Astrocyte (in vitro differentiated cells and primary cell): ENCODE measurements around the gene POLG. TPM values are rescaled to one million over a fixed set of nuclear protein-coding genes. Genes with fewer than 3 reads are reported as not detected.
A peak's percentile ranks its signal among the peaks of the same experiment; 100 is the strongest.

Experiments used
- DNase-seq: peaks from one replicate; pipeline ENCODE4 v3.0.0-alpha.2; 2010; ENCODE audit warnings: low read depth
- FAIRE-seq: peaks from 2 replicates; lab custom pipeline; 2011; peaks lifted over from hg19 to GRCh38; lab: Jason Lieb, UNC
- H2AFZ ChIP-seq: 2 replicates; pipeline ENCODE4 v1.6.0; 2012; ENCODE audit warnings: low read depth, low read length, inconsistent platforms
- H3K27ac ChIP-seq: 2 replicates; pipeline ENCODE4 v1.5.1; 2011; ENCODE audit warnings: low read depth, low read length, inconsistent platforms
- H3K27me3 ChIP-seq: 2 replicates; pipeline ENCODE4 v1.6.0; 2011; ENCODE audit warnings: low read length, inconsistent platforms; ENCODE audit not compliant: insufficient read depth
- H3K36me3 ChIP-seq: 2 replicates; pipeline ENCODE4 v1.5.1; 2011; ENCODE audit warnings: low read length, inconsistent platforms; ENCODE audit not compliant: insufficient read depth
- H3K4me1 ChIP-seq: 2 replicates; pipeline ENCODE4 v1.5.1; 2011; ENCODE audit warnings: low read length, inconsistent platforms; ENCODE audit not compliant: insufficient read depth
- H3K4me2 ChIP-seq: 2 replicates; pipeline ENCODE4 v1.6.0; 2012; ENCODE audit warnings: low read length, inconsistent platforms
- H3K4me3 ChIP-seq: 2 replicates; pipeline ENCODE4 v1.5.1; 2011; ENCODE audit warnings: low read depth, mild to moderate bottlenecking, low read length, inconsistent platforms; ENCODE audit not compliant: insufficient read depth
- H3K79me2 ChIP-seq: 2 replicates; pipeline ENCODE4 v1.6.0; 2012; ENCODE audit warnings: mild to moderate bottlenecking, low read length, inconsistent platforms; ENCODE audit not compliant: insufficient read depth
- H3K9ac ChIP-seq: 2 replicates; pipeline ENCODE4 v1.6.0; 2012; ENCODE audit warnings: mild to moderate bottlenecking, low read length, inconsistent platforms
- H3K9me3 ChIP-seq: 2 replicates; pipeline ENCODE4 v1.5.1; 2012; ENCODE audit warnings: low read depth, mild to moderate bottlenecking, low read length, inconsistent platforms; ENCODE audit not compliant: insufficient read depth
- H4K20me1 ChIP-seq: 2 replicates; pipeline ENCODE4 v1.6.0; 2012; ENCODE audit warnings: low read length, inconsistent platforms; ENCODE audit not compliant: insufficient read depth
- H3K27ac Mint-ChIP-seq: one replicate; pipeline ENCODE4 v1.8.0; 2021; ENCODE audit warnings: mild to moderate bottlenecking, mixed read lengths; ENCODE audit not compliant: unreplicated experiment
- H3K27me3 Mint-ChIP-seq: one replicate; pipeline ENCODE4 v1.8.0; 2021; ENCODE audit warnings: low read depth, mixed read lengths; ENCODE audit not compliant: unreplicated experiment
- H3K36me3 Mint-ChIP-seq: one replicate; pipeline ENCODE4 v1.8.0; 2021; ENCODE audit warnings: low read depth, mixed read lengths; ENCODE audit not compliant: unreplicated experiment
- H3K4me1 Mint-ChIP-seq: one replicate; pipeline ENCODE4 v1.8.0; 2021; ENCODE audit warnings: low read depth, mixed read lengths; ENCODE audit not compliant: unreplicated experiment
- H3K4me3 Mint-ChIP-seq: one replicate; pipeline ENCODE4 v1.8.0; 2021; ENCODE audit warnings: mild to moderate bottlenecking, moderate library complexity, mixed read lengths; ENCODE audit not compliant: unreplicated experiment
- H3K9me3 Mint-ChIP-seq: one replicate; pipeline ENCODE4 v1.8.0; 2021; ENCODE audit warnings: mild to moderate bottlenecking, mixed read lengths; ENCODE audit not compliant: unreplicated experiment
- EZH2 ChIP-seq: IDR thresholded peaks from 2 replicates; pipeline ENCODE4 v1.6.1; 2012; ENCODE audit warnings: mild to moderate bottlenecking, low read length, inconsistent platforms; ENCODE audit not compliant: insufficient read depth
- total RNA-seq: library from RNA; stranded (reverse); gene quantifications from 2 replicates; pipeline ENCODE4 v1.2.1, GENCODE V29; 2021
- TF ChIP-seq, protein P1 (sequence below): IDR thresholded peaks from 2 replicates; pipeline ENCODE4 v1.5.1; 2011; ENCODE audit warnings: low read depth, mild to moderate bottlenecking, inconsistent platforms, low read length, moderate library complexity; ENCODE audit not compliant: insufficient read depth

The POLG gene
- total RNA-seq, 1 donor from 2014 or later, result 54.4 TPM

DNA sequence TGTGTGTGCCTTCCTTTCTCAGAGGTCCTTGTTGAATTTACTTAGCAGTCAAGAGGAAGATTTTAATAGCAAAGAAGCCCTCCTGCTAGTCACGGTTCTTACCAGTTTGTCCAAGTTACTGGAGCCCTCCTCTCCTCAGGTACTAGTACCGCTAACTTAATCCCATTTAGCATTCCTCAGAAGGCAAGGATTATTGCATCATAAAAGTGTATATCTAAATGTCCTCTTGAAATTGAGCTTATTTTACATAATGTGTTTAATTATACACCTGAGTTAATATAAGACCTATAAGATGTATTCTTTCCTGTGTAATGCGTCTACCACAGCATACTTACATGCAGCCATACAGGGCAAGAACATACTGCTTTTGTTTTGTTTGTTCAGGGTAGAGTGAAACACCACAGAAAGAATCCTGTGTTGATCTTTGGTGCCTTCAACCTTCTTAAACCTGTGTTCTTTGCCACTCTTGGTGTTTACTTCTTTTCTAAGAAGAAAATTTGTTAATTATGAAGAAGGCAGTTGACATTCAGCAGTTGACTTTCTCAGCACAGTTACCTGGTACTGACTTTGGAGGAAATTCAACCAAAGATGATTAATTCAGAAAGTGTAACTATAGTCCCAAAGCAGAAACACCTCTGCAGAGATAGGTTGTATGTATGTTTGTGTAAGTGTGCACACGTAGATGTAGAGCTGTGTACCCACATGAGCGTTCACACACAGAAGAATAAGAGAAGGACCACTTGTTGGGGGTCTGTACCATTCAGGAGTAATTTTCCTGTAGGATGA lies 33.1 kb downstream of the POLG start:
- peaks cover 13% of the 10 kb centered on the region for H3K36me3 ChIP-seq
- no peak overlapping the region for H3K27ac Mint-ChIP-seq
- H3K4me3 ChIP-seq, result no peak overlapping the region
- no peaks in the 10 kb centered on the region for H3K4me1 Mint-ChIP-seq
- no peaks in the 10 kb centered on the region for H3K4me1 ChIP-seq
- DNase-seq, result no peak
- no peak for FAIRE-seq
- H3K27me3 Mint-ChIP-seq, result no peaks in the 10 kb centered on the region
- TF ChIP-seq, protein P1, sequence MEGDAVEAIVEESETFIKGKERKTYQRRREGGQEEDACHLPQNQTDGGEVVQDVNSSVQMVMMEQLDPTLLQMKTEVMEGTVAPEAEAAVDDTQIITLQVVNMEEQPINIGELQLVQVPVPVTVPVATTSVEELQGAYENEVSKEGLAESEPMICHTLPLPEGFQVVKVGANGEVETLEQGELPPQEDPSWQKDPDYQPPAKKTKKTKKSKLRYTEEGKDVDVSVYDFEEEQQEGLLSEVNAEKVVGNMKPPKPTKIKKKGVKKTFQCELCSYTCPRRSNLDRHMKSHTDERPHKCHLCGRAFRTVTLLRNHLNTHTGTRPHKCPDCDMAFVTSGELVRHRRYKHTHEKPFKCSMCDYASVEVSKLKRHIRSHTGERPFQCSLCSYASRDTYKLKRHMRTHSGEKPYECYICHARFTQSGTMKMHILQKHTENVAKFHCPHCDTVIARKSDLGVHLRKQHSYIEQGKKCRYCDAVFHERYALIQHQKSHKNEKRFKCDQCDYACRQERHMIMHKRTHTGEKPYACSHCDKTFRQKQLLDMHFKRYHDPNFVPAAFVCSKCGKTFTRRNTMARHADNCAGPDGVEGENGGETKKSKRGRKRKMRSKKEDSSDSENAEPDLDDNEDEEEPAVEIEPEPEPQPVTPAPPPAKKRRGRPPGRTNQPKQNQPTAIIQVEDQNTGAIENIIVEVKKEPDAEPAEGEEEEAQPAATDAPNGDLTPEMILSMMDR, result no peak
- TF ChIP-seq EZH2, result no peak
- H3K27me3 ChIP-seq, result no peaks in the 10 kb centered on the region
- no peak overlapping the region for H3K4me3 Mint-ChIP-seq
- H3K36me3 Mint-ChIP-seq, result peaks cover 5% of the 10 kb centered on the region
- no peaks in the 10 kb centered on the region for H3K79me2 ChIP-seq
- no peak overlapping the region for H3K27ac ChIP-seq
- no peaks in the 10 kb centered on the region for H3K9me3 Mint-ChIP-seq
- no peaks in the 10 kb centered on the region for H3K9me3 ChIP-seq
- no peak overlapping the region for H3K4me2 ChIP-seq
- no peak overlapping the region for H3K9ac ChIP-seq
- H4K20me1 ChIP-seq, result no peaks in the 10 kb centered on the region
- H2AFZ ChIP-seq, result no peak overlapping the region

DNA sequence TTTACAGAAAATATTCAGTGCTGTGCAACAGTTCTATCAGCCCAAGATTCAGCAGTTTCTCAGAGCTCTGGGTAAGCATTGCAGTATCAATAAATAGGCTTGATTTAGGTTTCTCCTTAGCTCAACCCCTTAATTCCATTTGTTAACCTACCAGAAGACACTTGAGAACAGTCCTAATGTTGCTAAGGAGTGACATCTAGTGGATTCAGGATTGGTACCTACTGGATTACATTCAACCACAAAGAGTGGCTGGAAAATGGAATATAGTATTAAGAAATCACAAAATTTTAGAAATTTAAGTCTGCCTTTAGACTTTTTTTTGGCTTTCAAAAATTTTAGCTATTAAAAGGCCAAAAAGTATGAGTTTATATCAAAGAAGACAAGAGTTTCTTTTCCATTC lies 34.7 kb downstream of the POLG start:
- peaks cover 5% of the 10 kb centered on the region for H3K36me3 Mint-ChIP-seq
- FAIRE-seq, result no peak
- H3K9me3 Mint-ChIP-seq, result no peaks in the 10 kb centered on the region
- Histone ChIP-seq H3K4me3 (no peak overlapping the region), H3K9ac (no peak overlapping the region), H3K79me2 (no peaks in the 10 kb centered on the region), H3K36me3 (peaks cover 13% of the 10 kb centered on the region), H3K27me3 (no peaks in the 10 kb centered on the region), H4K20me1 (no peaks in the 10 kb centered on the region), H3K27ac (no peak overlapping the region), H3K4me2 (no peak overlapping the region), H3K4me1 (no peaks in the 10 kb centered on the region), H2AFZ (no peak overlapping the region), H3K9me3 (no peaks in the 10 kb centered on the region)
- no peak overlapping the region for H3K4me3 Mint-ChIP-seq
- no peaks in the 10 kb centered on the region for H3K4me1 Mint-ChIP-seq
- DNase-seq, result peak; percentile 23
- no peaks in the 10 kb centered on the region for H3K27me3 Mint-ChIP-seq
- H3K27ac Mint-ChIP-seq, result no peak overlapping the region
- TF ChIP-seq, protein P1, result peak; percentile 32
- TF ChIP-seq EZH2, result no peak

GRCh38 chr15:89293012-89293411 lies 41.6 kb downstream of the POLG start:
- Mint-ChIP-seq H3K4me3 (no peak overlapping the region), H3K36me3 (peaks cover 3% of the 10 kb centered on the region), H3K4me1 (no peaks in the 10 kb centered on the region), H3K27ac (no peak overlapping the region), H3K27me3 (no peaks in the 10 kb centered on the region), H3K9me3 (no peaks in the 10 kb centered on the region)
- Histone ChIP-seq H3K9me3 (no peaks in the 10 kb centered on the region), H3K36me3 (peaks cover 9% of the 10 kb centered on the region), H3K4me3 (no peak overlapping the region), H4K20me1 (no peaks in the 10 kb centered on the region), H3K27ac (no peak overlapping the region), H3K9ac (no peak overlapping the region), H2AFZ (no peak overlapping the region), H3K79me2 (no peaks in the 10 kb centered on the region), H3K27me3 (no peaks in the 10 kb centered on the region), H3K4me1 (no peaks in the 10 kb centered on the region), H3K4me2 (no peak overlapping the region)
- no peak for DNase-seq
- TF ChIP-seq EZH2, result no peak
- TF ChIP-seq, protein P1, result no peak
- no peak for FAIRE-seq
